Parathyroid adenoma (tissue), 2 donors: Measurements from ENCODE around the gene PLA2G7.
"Not testable (repeated sequence)": the region's sequence is repeated elsewhere in the genome, so short reads cannot be mapped to it uniquely, and the experiment has no call there.

ENCODE experiments used
- H2AFZ ChIP-seq: fragments of 300-600 bp; sonication (generic); one replicate; pipeline ENCODE4 v1.7.0; 2017; ENCODE audit warnings: antibody characterized with exemption, mild to moderate bottlenecking
- H3K27ac ChIP-seq: fragments of 300-600 bp; sonication (generic); one replicate; pipeline ENCODE4 v1.7.0; 2017
- H3K27me3 ChIP-seq: fragments of 300-600 bp; sonication (generic); one replicate; pipeline ENCODE4 v1.7.0; 2017; ENCODE audit warnings: low read length; ENCODE audit not compliant: control insufficient read depth, insufficient read depth
- H3K36me3 ChIP-seq: fragments of 300-600 bp; sonication (generic); one replicate; pipeline ENCODE4 v1.7.0; 2017; ENCODE audit warnings: low read length; ENCODE audit not compliant: control insufficient read depth, insufficient read depth
- H3K4me1 ChIP-seq: fragments of 300-600 bp; sonication (generic); one replicate; pipeline ENCODE4 v1.7.0; 2017; ENCODE audit warnings: control low read depth
- H3K4me2 ChIP-seq: fragments of 300-600 bp; sonication (generic); one replicate; pipeline ENCODE4 v1.7.0; 2017; ENCODE audit warnings: low read length
- H3K4me3 ChIP-seq: fragments of 300-600 bp; sonication (generic); one replicate; pipeline ENCODE4 v1.7.0; 2017; ENCODE audit warnings: low read depth, low read length
- H3K79me2 ChIP-seq: fragments of 300-600 bp; sonication (generic); one replicate; pipeline ENCODE4 v1.7.0; 2017; ENCODE audit warnings: control low read depth
- H3K9ac ChIP-seq: fragments of 300-600 bp; sonication (generic); one replicate; pipeline ENCODE4 v1.7.0; 2017; ENCODE audit warnings: mild to moderate bottlenecking
- H3K9me3 ChIP-seq: fragments of 300-600 bp; sonication (generic); one replicate; pipeline ENCODE4 v1.7.0; 2017; ENCODE audit warnings: low read length; ENCODE audit not compliant: control insufficient read depth
- TF ChIP-seq, protein P1 (sequence below): fragments of 300-600 bp; sonication (generic); IDR thresholded peaks from one replicate; pipeline ENCODE4 v1.7.0; 2017; ENCODE audit warnings: antibody characterized with exemption, mild to moderate bottlenecking
- donor health status: primary hyperparathyroidism.

The PLA2G7 gene

GRCh38 chr6:46748940-46749503 lies 13.8 kb upstream of the PLA2G7 start:
- H3K36me3 ChIP-seq, result no peaks in the 10 kb centered on the region
- no peak overlapping the region for H3K27ac ChIP-seq
- H3K4me2 ChIP-seq, result no peak overlapping the region
- no peaks in the 10 kb centered on the region for H3K79me2 ChIP-seq
- TF ChIP-seq, protein P1, sequence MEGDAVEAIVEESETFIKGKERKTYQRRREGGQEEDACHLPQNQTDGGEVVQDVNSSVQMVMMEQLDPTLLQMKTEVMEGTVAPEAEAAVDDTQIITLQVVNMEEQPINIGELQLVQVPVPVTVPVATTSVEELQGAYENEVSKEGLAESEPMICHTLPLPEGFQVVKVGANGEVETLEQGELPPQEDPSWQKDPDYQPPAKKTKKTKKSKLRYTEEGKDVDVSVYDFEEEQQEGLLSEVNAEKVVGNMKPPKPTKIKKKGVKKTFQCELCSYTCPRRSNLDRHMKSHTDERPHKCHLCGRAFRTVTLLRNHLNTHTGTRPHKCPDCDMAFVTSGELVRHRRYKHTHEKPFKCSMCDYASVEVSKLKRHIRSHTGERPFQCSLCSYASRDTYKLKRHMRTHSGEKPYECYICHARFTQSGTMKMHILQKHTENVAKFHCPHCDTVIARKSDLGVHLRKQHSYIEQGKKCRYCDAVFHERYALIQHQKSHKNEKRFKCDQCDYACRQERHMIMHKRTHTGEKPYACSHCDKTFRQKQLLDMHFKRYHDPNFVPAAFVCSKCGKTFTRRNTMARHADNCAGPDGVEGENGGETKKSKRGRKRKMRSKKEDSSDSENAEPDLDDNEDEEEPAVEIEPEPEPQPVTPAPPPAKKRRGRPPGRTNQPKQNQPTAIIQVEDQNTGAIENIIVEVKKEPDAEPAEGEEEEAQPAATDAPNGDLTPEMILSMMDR, result no peak
- no peaks in the 10 kb centered on the region for H3K4me1 ChIP-seq
- no peak overlapping the region for H3K9ac ChIP-seq
- no peak overlapping the region for H3K4me3 ChIP-seq
- H3K27me3 ChIP-seq, result no peaks in the 10 kb centered on the region
- H2AFZ ChIP-seq, result no peak overlapping the region
- H3K9me3 ChIP-seq, result no peaks in the 10 kb centered on the region

DNA sequence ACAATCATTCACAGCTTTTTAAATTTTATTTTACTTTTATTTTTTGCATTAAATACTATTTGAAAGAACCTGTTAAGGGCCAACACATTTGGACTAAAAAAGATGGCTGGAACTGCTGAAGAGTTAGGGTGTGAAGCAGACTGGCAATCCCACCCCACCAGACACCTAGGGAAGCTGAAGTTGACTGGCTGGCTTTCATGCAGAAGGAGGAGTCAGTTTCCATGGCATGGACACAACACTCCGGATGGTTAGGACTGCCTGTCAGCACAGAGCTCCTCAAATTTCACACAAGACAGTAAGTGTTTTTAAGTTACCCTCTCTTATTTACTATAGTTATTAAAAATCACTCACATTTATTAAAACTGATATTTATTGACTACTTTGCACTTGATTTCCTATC lies 11.5 kb upstream of the PLA2G7 start, which contains the start of gene ANKRD66:
Gene ANKRD66 (plus strand): TSS at position 238 of the 400 bp plus-strand sequence. CDS start 5,016 bp downstream, outside the sequence.
- Histone ChIP-seq H2AFZ (no peak within 1 kb of the TSS), H3K9me3 (no peaks in the 10 kb centered on the region), H3K79me2 (no peaks in the 10 kb centered on the region), H3K4me1 (no peaks in the 10 kb centered on the region), H3K9ac (no peak within 1 kb of the TSS), H3K4me2 (no peak within 1 kb of the TSS), H3K4me3 (no peak within 1 kb of the TSS), H3K27me3 (no peaks in the 10 kb centered on the region), H3K27ac (no peak within 1 kb of the TSS), H3K36me3 (no peaks in the 10 kb centered on the region)
- TF ChIP-seq, protein P1, result no peak

DNA sequence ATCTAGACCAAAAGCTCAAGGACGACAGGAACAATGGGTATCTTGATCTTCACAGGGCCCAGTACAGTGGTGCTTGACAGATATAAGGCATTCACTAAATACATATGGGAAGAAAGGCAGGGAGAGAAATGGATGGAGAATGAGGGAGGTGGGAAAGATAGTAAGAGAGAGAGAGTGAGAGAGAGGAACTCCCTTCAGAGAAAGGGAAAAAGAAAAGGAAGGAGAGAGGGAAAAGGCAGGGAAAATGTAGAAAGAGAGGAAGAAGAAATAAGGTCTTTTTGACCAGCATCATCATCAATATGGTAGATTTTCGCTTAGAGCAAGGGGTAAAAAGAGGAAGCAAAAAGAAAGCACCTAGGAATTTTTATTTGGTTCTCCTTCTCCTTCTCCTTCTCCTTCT lies 10.8 kb upstream of the PLA2G7 start:
- no peak overlapping the region for H3K4me2 ChIP-seq
- H3K4me1 ChIP-seq, result no peaks in the 10 kb centered on the region
- TF ChIP-seq, protein P1, result no peak
- no peaks in the 10 kb centered on the region for H3K9me3 ChIP-seq
- H3K4me3 ChIP-seq, result no peak overlapping the region
- H2AFZ ChIP-seq, result no peak overlapping the region
- H3K27ac ChIP-seq, result no peak overlapping the region
- H3K79me2 ChIP-seq, result no peaks in the 10 kb centered on the region
- no peaks in the 10 kb centered on the region for H3K36me3 ChIP-seq
- no peaks in the 10 kb centered on the region for H3K27me3 ChIP-seq
- H3K9ac ChIP-seq, result no peak overlapping the region

DNA sequence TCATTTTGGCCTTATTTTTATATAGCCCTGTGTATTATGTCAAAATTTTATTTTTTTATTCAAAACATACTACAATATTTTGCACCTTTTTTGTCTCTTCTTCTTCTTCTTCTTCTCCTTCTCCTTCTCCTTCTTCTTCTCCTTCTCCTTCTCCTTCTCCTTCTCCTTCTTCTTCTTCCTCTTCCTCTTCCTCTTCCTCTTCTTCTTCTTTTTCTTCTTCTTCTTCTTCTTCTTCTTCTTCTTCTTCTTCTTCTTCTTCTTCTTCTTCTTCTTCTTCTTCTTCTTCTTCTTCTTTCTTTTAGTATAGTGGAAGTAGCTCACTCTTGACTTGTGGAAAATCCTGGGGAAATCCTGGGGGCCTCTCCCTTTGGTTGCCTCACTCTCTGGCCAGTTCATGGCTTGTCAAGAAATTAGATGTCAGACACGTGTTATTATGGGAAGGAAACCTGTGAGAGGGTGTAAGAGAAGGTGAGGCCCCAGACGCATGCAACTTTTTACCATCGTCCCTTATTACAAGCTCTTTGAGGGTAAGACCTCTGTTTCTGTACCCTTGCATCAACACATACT lies 9.1 kb upstream of the PLA2G7 start:
- not testable (repeated sequence) for H3K9me3 ChIP-seq, H3K79me2 ChIP-seq, H3K36me3 ChIP-seq, H2AFZ ChIP-seq, H3K27me3 ChIP-seq, H3K4me3 ChIP-seq, H3K9ac ChIP-seq, H3K27ac ChIP-seq, H3K4me2 ChIP-seq, H3K4me1 ChIP-seq

DNA sequence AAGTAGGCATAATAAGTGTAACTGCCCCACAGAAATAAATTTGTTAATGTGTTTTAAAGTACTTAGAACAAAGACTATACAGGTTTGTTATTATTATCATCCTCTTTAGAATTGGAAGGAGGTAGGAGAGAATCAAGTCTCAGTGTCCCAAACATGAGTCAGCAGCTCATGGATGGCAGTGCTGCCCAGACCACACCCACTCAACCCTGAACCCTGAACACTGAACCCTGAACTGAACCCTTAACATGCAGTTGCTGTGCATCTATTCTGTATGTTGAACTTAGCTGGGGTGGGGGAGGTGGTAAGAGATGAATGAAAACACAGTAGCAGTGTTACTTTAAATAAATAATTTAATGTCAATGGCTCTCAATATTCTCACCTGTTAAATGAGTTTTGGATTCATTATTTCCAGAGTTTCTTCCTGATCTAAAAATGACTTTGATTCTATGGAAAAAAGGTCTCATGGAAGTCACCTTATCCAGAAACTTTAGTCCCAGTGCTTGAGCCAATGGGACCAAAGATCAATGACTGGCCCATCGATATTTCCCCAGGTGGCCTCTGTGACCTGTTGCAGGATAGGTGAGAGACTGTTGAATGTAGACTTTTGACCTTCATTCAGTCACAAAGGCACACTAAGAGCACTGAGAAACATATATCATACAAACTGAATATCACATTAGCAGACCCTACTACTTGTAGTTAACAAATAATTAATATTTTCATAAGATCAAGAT lies 8.4 kb upstream of the PLA2G7 start:
- Histone ChIP-seq H3K79me2 (no peaks in the 10 kb centered on the region), H3K9ac (no peak overlapping the region), H3K27ac (no peak overlapping the region), H3K27me3 (no peaks in the 10 kb centered on the region), H3K4me1 (no peaks in the 10 kb centered on the region), H3K4me3 (no peak overlapping the region), H2AFZ (no peak overlapping the region), H3K4me2 (no peak overlapping the region), H3K9me3 (no peaks in the 10 kb centered on the region), H3K36me3 (no peaks in the 10 kb centered on the region)
- TF ChIP-seq, protein P1, result no peak
